ENCODE data around the gene TAC4.
A peak's percentile ranks its signal among the peaks of the same experiment; 100 is the strongest.

The TAC4 gene

GRCh38 chr17:49881054-49881402, 33.2 kb upstream of the TAC4 start:
- TF ChIP-seq CTCF (IDR thresholded peaks at IDR 0.05; ENCODE audit: low read depth, low read length): no peak

GRCh38 chr17:49880291-49881053, 32.6 kb upstream of the TAC4 start:
- TF ChIP-seq CTCF (IDR thresholded peaks at IDR 0.05; ENCODE audit: low read depth, low read length): peak; percentile 99
- no peak overlapping the region for H3K4me3 ChIP-seq (ENCODE audit: low read depth, low read length)

More at GRCh38 chr17:49881054-49881402, 33.2 kb upstream of the TAC4 start:
- H3K4me3 ChIP-seq (ENCODE audit: low read depth, low read length): no peak overlapping the region

- TF ChIP-seq CTCF (IDR thresholded peaks at IDR 0.05; ENCODE audit: low read depth, low read length): no peak
- no peak overlapping the region for H3K4me3 ChIP-seq (ENCODE audit: low read depth, low read length)
Measured at GRCh38 chr17:49878931-49879904, 31.3 kb upstream of the TAC4 start.

GRCh38 chr17:49875685-49876084, 27.8 kb upstream of the TAC4 start:
- TF ChIP-seq CTCF (IDR thresholded peaks at IDR 0.05; ENCODE audit: low read depth, low read length): no peak
- no peak overlapping the region for H3K4me3 ChIP-seq (ENCODE audit: low read depth, low read length)

GRCh38 chr17:49874911-49875310, 27.0 kb upstream of the TAC4 start:
- TF ChIP-seq CTCF (IDR thresholded peaks at IDR 0.05; ENCODE audit: low read depth, low read length): no peak
- H3K4me3 ChIP-seq (ENCODE audit: low read depth, low read length): no peak overlapping the region

GRCh38 chr17:49873926-49874325, 26.1 kb upstream of the TAC4 start:
- H3K4me3 ChIP-seq (ENCODE audit: low read depth, low read length): no peak overlapping the region
- TF ChIP-seq CTCF (IDR thresholded peaks at IDR 0.05; ENCODE audit: low read depth, low read length): no peak

- no peak for TF ChIP-seq CTCF (IDR thresholded peaks at IDR 0.05; ENCODE audit: low read depth, low read length)
- H3K4me3 ChIP-seq (ENCODE audit: low read depth, low read length): no peak overlapping the region
Measured at GRCh38 chr17:49873466-49873865, 25.6 kb upstream of the TAC4 start.

Measured in WI38 (cell line).